T47D (cell line): Measurements from ENCODE around the gene DGCR6L.
"Not testable (repeated sequence)": the region's sequence is repeated elsewhere in the genome, so short reads cannot be mapped to it uniquely, and the experiment has no call there.

Experiments
- DNase-seq, 2 experiments: peaks; one replicate each; pipeline versions ENCODE4 v3.0.0 to v3.0.0-alpha.2; 2011 to 2012; ENCODE audit warnings: low read depth in 1 of 2, low spot score in 1 of 2
- JUND ChIP-seq: IDR thresholded peaks from 2 replicates; pipeline ENCODE4 v1.6.1; 2012; ENCODE audit warnings: low read depth
- in situ Hi-C: cut with HindIII; loops from 2 replicates; pipeline ENCODE4 v1.10.0; 2016; ENCODE audit warnings: low sequenced_read_pairs, low pct_unique_long_range_greater_than_20kb

Gene DGCR6L

DNA sequence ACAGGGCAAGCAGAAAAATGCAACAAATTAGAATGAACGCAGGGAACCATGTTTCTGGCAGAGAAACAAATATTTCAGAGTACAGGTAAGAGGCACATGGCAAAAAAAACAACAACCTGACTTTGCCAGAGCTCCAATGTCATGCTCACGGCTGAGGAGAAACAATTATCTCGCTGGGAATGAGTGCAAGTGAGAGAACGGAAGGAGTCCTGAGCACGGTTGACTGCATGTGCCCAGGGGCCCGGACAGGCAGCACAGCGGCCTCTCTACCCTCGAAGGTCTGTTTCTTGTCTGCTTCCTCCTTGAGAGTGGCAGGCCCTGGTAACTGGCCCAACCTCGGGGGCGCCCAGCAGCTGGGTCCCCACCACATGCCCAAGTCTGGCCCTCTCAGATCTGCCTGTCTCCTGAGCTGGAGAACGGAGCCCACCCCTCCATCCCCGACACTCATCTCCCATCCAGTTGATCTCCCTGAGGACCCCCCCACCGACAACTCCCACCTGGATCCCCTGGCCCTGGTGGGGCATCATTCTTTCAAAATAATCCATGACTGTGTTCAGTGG, 27.1 kb downstream of the DGCR6L start:
- DNase-seq: no peak
- no peak for TF ChIP-seq JUND
- in situ Hi-C loops: no loop called here

DNA sequence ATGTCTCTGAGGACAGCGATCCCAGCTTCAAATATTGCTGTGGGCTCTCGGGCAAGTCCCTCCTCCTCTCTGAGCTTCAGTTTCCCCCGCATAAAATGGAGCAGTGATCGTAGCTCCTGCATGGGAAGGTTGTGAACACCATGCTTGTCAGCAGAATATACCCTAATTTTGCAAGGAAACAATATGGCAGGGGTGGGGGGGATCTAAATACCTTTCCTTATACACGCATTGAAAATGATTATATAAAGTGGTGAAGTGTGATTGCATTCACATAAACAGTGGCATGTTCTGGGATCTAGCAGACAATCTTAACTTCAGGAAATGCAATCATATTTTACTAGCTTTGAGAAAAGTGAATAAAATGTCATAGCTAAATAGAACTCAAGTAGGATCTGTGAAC, 27.8 kb downstream of the DGCR6L start:
- TF ChIP-seq JUND: no peak
- in situ Hi-C loops: no loop called here
- no peak for DNase-seq

DNA sequence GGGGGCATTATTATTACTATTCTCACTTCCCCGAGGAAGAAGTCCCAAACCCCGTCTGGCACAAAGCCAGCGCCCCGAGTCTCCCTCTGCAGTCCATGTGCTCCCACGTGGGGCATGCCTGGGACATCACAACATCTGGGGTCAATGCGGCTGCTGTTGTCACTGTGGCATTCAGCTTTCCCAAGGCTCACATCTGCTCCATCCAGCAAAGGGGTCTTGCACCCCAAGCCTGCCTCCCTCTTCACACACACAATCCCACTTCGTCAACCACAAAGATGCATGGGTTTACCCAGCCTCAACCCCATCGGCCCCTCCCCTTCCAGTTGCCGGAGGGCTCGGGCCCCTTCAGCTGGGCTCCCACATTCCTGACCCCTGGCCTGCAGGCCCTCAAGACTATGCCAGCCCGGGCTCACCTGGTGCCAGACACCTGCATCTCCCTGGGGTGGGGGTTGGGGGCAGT, 28.2 kb downstream of the DGCR6L start:
- TF ChIP-seq JUND: no peak
- in situ Hi-C loops: no loop called here
- DNase-seq: no peak

DNA sequence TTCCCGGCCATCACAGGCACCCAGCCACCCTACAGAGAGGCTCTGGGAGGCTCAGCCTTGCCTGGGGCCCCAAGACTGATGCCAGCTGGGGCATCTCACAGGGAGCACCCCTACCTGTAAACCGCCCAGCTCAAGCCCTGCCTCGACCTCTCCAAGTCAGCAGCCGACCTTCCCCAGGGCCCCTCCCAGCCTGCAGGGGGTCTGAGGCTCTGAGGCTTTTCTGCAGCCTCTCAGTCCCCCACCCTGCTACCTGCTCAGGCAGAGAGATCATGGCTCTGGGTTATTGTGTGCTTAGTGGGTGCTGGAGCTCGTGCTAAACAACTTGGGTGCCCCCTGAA, 28.6 kb downstream of the DGCR6L start:
- DNase-seq: no peak
- in situ Hi-C loops: no loop called here
- TF ChIP-seq JUND: no peak

DNA sequence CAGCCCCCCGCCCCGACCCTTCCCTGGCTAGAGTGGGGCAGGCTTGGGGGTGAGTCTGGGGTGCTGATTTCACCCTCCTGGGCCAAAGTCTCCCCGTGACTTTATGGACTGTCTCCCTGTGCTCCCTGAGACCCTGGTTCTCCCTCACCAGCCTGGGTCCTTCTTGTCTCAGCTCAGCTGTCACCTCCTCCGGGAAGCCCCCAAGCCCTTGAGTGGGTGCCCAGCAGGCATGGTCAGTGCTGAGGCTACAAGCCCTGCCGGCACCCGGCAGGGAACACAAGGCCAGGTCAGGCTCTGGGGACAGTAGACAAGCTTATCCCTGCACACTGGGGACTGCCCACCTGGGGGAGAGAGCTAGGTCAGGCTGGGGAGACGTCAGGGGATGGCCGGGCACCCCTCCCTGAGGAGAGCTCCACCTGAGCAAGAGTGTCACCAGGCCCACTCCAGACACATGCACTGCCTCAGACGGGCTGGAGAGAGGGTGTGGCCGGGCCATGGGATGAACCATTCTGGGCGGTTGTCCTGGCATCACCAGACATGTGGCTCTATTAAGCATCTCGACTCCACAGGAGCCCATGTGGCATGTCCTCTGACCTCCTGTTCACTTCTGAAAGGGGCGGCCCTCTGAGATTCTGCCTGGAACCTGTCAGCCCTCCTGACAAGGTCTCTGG, 29.1 kb downstream of the DGCR6L start:
- no peak for DNase-seq
- TF ChIP-seq JUND: no peak
- in situ Hi-C loops: no loop called here

DNA sequence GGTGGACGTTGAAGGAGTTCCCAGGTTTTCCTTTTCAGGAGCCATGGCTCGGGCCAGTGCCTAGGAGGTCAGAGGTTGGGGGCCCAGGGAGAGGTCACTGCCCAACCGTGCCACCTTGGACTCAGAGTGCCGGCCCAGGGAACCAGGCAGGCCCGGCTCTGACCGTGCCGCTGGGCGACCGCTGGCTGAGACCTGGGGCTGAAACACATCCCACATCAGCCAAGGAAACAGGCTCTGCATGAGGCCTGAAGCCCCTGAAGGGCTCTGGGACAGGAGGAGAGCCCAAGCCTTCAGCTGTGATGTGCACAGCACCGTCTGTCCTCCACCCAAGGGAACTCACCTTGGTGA, 29.8 kb downstream of the DGCR6L start:
- TF ChIP-seq JUND: no peak
- no peak for DNase-seq
- in situ Hi-C loops: no loop called here

DNA sequence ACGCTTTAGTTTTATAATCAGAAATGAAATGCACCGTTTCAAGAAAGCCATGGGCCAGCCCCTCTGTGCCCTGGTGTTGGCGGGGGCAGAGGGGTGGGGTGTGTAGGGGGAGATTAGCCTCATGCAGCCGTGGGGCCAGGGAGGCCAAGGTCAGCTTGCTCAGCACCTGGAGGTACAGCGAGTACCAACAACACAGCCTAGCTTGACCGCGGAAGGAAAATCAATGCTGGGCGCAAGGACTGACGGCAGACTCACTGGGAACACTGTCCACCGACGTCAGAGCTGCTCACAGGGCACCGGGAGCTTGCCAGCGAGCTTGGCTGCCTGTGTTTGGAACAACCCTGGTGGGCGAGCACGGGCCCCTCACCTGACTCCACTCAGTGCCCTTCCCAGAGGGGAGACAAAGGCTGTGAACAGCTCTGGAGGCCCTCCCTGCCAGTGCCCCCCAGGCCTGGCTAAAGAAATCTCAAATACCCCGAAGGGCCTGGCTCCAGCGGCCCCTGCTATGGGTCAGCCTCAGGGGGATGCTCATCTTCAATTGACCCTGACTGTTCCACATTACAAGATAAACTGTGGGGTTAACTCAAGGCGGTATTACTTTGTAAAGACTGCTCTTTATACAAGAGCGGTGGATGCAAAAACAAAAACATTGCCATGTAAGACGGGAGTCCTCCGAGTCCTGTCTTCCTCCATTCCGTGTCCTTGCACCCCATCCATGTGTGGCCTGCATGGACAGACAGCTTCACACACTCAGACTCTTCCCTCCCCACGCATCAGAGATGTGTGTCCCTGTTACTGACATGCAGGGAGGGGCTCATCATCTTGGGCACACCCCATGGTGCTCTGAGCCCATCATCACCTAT, 30.4 kb downstream of the DGCR6L start:
- in situ Hi-C loops, DNase-seq: not testable (repeated sequence)

DNA sequence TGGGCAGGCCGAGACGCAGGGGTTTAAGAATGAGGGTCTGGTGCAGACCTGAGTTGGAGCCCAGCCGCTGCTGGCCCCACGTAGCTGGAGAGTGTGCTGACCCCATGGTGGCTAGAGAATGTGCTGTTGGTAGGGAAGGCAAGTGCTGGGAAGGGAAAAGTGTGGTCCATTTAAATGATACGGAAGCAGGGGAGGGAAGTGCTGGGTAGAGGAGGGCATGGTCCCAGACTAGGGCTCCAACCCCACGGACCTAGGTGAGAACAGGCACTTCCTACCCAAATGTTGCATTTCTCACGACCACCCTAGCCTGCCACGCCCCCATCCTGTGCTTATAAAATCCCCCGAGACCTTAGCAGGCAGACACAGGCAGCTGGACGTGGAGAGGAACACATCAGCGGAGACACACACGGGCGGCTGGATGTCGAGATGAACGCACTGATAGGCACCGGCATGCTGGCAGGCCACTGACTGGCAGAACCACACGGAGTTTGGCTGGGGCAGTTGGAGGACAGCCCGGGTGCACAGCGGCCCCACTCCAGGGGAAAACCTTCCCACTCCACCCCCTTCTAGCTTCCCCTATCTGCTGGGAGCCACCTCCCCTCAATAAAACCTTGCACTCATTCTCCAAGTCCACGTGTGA, 33.0 kb downstream of the DGCR6L start:
- DNase-seq: not testable (repeated sequence)

DNA sequence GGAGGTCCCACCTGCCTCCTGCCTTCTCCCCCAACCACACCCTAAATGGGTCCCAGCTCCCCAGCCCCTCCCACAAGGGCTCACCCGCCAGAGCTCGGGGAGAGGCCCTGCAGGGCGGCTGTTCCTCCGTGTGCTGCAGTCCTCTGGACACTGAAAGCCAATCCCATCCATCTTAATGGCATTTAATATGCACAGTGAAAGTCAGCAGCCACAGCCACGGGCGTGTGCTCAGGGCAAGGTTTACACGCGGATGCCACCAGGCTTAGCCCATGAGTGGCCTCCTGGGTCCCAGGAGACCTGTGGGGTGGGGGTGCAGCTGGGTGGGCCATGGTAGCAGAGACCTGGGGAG, 33.6 kb downstream of the DGCR6L start:
- DNase-seq, in situ Hi-C loops: not testable (repeated sequence)

More for the DNA sequence above, 33.0 kb downstream of the DGCR6L start:
- in situ Hi-C loops: not testable (repeated sequence)

DNA sequence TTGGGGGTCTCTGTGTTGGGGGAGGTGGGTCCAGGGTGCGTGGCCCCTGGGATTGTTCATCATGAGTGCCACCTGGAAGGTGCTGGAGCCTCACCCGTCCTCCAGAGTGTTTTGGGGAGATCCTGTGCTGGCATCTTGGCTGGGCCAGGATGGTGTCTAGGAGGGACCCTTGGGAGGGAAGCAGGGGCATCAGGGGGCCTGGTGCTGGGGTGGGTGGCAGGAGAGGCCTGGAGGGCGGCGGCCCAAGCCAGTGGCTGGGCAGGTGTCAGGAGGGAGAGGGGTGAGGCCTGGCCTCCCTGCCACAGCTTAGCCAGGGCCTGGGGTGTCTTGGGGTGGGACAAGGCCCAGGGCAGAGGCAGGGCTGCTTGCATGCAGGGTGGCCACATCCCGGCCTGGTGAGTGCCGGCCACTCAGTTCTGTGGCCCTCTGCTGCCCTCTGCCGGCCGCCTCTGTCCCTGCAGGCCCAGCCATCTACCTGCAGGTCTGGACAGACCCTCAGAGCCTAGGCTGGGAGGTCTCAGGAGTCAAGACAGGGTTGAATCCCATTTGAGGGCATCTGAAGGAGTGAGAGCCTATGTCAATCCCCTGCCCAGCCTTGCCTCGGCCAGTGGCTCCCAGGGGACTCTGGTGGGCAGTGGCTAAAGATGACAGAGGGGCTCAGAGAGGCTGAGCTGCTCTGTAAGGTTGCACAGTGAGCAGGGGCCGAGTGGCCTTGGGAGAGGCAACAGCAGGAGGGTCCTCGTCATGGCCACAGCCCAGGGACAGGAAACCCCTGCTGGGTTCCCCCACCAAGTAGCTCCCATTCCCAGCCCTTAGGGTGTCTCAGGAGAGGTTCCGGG, 34.2 kb downstream of the DGCR6L start:
- DNase-seq: peak; percentile 47 to 52
- in situ Hi-C loops: not testable (repeated sequence)

DNA sequence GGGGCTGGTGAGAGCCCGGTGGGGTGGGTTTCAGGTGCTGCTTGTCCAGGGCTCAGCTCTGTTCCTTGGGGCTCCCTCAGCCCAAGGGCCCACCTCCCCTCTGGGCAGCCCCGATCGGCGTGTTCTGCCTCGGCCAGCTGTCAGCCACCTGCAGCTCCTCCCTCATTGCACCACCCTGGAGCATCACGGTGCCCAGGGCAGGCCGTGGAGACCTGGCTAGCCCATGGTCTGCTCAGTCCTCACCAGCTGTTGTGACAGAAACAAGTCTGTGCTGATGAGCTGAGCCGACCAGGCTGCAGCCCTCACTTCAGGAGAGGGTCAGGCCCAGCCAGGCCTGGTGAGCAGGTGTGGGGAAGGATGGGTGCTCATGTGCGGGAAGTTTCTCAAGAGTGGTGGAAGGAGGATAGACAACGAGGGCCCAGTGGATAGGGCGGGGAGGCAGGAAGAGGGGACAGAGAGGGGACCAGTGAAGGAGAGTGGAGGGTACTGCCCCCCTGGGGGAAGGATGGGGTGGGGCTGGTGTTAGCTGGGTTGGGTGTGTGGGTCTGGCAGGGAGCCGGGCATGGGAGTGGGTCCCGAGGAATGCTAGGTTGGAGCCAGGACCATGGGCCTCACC, 35.3 kb downstream of the DGCR6L start:
- TF ChIP-seq JUND: no peak
- in situ Hi-C loops: no loop called here
- no peak for DNase-seq

DNA sequence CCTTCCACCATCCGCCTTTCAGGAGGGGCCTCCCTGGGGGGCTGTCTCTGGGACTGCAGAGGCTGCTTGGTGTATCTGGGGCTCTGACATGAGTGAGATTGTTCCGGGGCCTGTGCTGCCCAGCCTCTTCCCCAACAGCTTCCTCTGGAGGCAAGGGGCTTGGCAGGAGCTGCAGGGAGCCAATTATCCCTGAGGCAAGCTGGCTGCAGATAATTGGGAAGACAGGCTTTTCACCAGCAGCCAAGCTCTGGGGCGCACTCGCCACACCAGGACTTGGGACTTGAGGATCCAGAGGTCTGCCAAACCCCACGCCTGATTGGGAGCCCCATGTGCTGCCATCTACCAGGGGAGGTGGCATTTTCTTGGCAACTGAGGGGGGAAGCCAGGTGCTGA, 36.2 kb downstream of the DGCR6L start:
- no peak for DNase-seq
- in situ Hi-C loops: no loop called here
- no peak for TF ChIP-seq JUND
